ENCODE measurements around the gene TEK. TPM values are rescaled to one million over a fixed set of nuclear protein-coding genes. Genes with fewer than 3 reads are reported as not detected.

Gene TEK
- total and polyA plus RNA-seq, 10 of the 15 experiments (the other 5 are each of a cell fraction or from before 2014, with no cell fraction given): not detected

DNA sequence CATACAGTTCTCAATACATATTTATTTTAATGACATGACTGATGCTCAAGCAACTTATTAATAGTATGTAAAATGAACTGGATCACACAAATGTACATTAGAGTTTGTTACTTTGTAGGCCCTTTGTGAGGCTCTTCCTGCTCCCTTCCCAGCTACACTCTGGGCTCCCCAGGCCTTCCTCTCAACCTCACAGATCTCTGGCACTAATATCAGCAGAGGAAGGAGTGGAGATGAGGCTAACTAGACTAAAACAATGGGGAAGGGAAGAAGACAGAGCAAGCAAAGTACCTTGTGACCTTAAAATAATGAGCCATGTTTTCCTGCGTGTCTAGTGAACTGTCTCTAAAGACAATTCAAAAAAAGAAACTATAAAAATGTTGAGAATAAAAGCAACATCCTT, 30.3 kb upstream of the TEK start:
- ChIA-PET RAD21 (ENCODE audit: unreplicated experiment) (no interaction called here), SMC1A (ENCODE audit: uncharacterized antibody, unreplicated experiment) (no interaction called here), CTCF (no interaction called here), POLR2A (no interaction called here)
- Histone ChIP-seq H3K27me3 (replicated peaks in 1 of 2; ENCODE audit: control insufficient read depth in 2 of 2, insufficient read depth in 2 of 2, low read length in 1 of 2) (no peaks in the 10 kb centered on the region), H3K9ac (ENCODE audit: control insufficient read depth, insufficient read depth, low read length) (no peak overlapping the region), H3K9me3 (replicated peaks; ENCODE audit: control insufficient read depth, insufficient read depth, low read length) (no peaks in the 10 kb centered on the region), H3K4me2 (ENCODE audit: control insufficient read depth, insufficient read depth) (no peak overlapping the region), H3K4me3 (no peak overlapping the region), H2AFZ (ENCODE audit: control insufficient read depth, low read depth, low read length) (no peak overlapping the region), H4K20me1 (ENCODE audit: control insufficient read depth, insufficient read depth) (no peaks in the 10 kb centered on the region), H3K4me1 (ENCODE audit: control insufficient read depth, insufficient read depth, low read length) (no peaks in the 10 kb centered on the region), H3K27ac (ENCODE audit: control insufficient read depth, insufficient read depth) (no peak overlapping the region), H3K36me3 (ENCODE audit: control insufficient read depth in 2 of 2, insufficient read depth in 2 of 2, low read length in 1 of 2) (no peaks in the 10 kb centered on the region), H3K79me2 (ENCODE audit: control insufficient read depth, insufficient read depth, low read length) (no peaks in the 10 kb centered on the region)
- ATAC-seq: no peak
- in situ Hi-C loops (cut with MboI): no loop called here
- no peak for FAIRE-seq
- WGBS (ENCODE audit: insufficient coverage, insufficient replicate concordance, low lambda C conversion rate, missing lambda C conversion rate): 86% methylated on average over 1 of the region's 1 CpG
- no peak for DNase-seq (ENCODE audit: low read depth, low spot score)
- BruUV-seq (replicated peaks): no TSS peak
- TF ChIP-seq E4F1 (IDR thresholded peaks at IDR 0.05; ENCODE audit: borderline replicate concordance, partially characterized antibody) (no peak), SREBF2 (IDR thresholded peaks at IDR 0.05; ENCODE audit: low read length) (no peak), KLF5 (IDR thresholded peaks at IDR 0.05; ENCODE audit: partially characterized antibody) (no peak), ETV6 (conservative IDR thresholded peaks at IDR 0.05 in 1 of 2, IDR thresholded peaks at IDR 0.05 in 1 of 2; ENCODE audit: borderline replicate concordance in 1 of 2, low read depth in 1 of 2) (no peak), BACH1 (IDR thresholded peaks at IDR 0.05; ENCODE audit: borderline replicate concordance) (no peak), ASH2L (IDR thresholded peaks at IDR 0.05; ENCODE audit: borderline replicate concordance, low read depth) (no peak), PBX3 (IDR thresholded peaks at IDR 0.05; ENCODE audit: insufficient replicate concordance, low read depth, low read length) (no peak), STAT3 (IDR thresholded peaks at IDR 0.05; ENCODE audit: low read depth, low read length) (no peak), HDAC2 (IDR thresholded peaks at IDR 0.05) (no peak), TCF12 (IDR thresholded peaks at IDR 0.05; ENCODE audit: low read depth, low read length) (no peak), ZNF274 (IDR thresholded peaks at IDR 0.05; ENCODE audit: insufficient read depth, insufficient read length) (no peak), MYB (IDR thresholded peaks at IDR 0.05; ENCODE audit: borderline replicate concordance, low read depth, low read length) (no peak)
- TF ChIP-seq, protein P1, sequence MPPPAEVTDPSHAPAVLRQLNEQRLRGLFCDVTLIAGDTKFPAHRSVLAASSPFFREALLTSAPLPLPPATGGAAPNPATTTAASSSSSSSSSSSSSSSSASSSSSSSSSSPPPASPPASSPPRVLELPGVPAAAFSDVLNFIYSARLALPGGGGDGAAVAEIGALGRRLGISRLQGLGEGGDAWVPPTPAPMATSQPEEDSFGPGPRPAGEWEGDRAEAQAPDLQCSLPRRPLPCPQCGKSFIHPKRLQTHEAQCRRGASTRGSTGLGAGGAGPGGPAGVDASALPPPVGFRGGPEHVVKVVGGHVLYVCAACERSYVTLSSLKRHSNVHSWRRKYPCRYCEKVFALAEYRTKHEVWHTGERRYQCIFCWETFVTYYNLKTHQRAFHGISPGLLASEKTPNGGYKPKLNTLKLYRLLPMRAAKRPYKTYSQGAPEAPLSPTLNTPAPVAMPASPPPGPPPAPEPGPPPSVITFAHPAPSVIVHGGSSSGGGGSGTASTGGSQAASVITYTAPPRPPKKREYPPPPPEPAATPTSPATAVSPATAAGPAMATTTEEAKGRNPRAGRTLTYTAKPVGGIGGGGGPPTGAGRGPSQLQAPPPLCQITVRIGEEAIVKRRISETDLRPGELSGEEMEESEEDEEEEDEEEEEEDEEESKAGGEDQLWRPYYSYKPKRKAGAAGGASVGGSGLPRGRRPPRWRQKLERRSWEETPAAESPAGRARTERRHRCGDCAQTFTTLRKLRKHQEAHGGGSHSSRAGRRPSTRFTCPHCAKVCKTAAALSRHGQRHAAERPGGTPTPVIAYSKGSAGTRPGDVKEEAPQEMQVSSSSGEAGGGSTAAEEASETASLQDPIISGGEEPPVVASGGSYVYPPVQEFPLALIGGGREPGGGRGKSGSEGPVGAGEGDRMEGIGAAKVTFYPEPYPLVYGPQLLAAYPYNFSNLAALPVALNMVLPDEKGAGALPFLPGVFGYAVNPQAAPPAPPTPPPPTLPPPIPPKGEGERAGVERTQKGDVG (CRISPR knock-in tag; IDR thresholded peaks at IDR 0.05): no peak
- intact Hi-C loops (cut with micrococcal nuclease; ENCODE audit: unreplicated experiment): no loop called here

Data from GM12878 (cell line).